HG02610 (cell line): Measurements from ENCODE around the gene PKD1.

Experiments used
- ATAC-seq: cut with Tn5 transposase; IDR thresholded peaks from one replicate; pipeline ENCODE4 v1.9.1; 2021; ENCODE audit warnings: mild to moderate bottlenecking, moderate library complexity; ENCODE audit not compliant: unreplicated experiment

PKD1 gene

GRCh38 chr16:2090777-2091546 is 44.7 kb downstream of the PKD1 start:
- ATAC-seq: no peak

- ATAC-seq: no peak
These were observed 45.3 kb downstream of the PKD1 start for GRCh38 chr16:2090481-2090776.

- no peak for ATAC-seq
These were observed 45.8 kb downstream of the PKD1 start for GRCh38 chr16:2089706-2090480.

- ATAC-seq: no peak
These were observed 46.8 kb downstream of the PKD1 start for GRCh38 chr16:2088759-2089358.

- no peak for ATAC-seq
These were observed 47.7 kb downstream of the PKD1 start for GRCh38 chr16:2087748-2088631.

- no peak for ATAC-seq
These were observed 48.6 kb downstream of the PKD1 start for GRCh38 chr16:2086812-2087747.

- no peak for ATAC-seq
These were observed 49.5 kb downstream of the PKD1 start for GRCh38 chr16:2086106-2086742.

GRCh38 chr16:2085669-2086068 is 50.0 kb downstream of the PKD1 start:
- no peak for ATAC-seq

GRCh38 chr16:2084895-2085625 is 50.6 kb downstream of the PKD1 start:
- no peak for ATAC-seq

- ATAC-seq: no peak
These were observed 51.6 kb downstream of the PKD1 start for GRCh38 chr16:2083876-2084780.

GRCh38 chr16:2083409-2083808 is 52.3 kb downstream of the PKD1 start:
- no peak for ATAC-seq

- no peak for ATAC-seq
These were observed 52.7 kb downstream of the PKD1 start for GRCh38 chr16:2082983-2083364.

GRCh38 chr16:2082171-2082982 is 53.3 kb downstream of the PKD1 start:
- ATAC-seq: no peak

GRCh38 chr16:2081201-2082084 is 54.3 kb downstream of the PKD1 start:
- ATAC-seq: no peak

- no peak for ATAC-seq
These were observed 55.7 kb downstream of the PKD1 start for GRCh38 chr16:2079991-2080390.

- no peak for ATAC-seq
These were observed 56.3 kb downstream of the PKD1 start for GRCh38 chr16:2079311-2079800.
